Body of pancreas (tissue), 4 donors: ENCODE measurements around the gene C22orf15. TPM values are rescaled to one million over a fixed set of nuclear protein-coding genes. Genes with fewer than 3 reads are reported as not detected.

Experiments used
- ATAC-seq: fragments of 150-250 bp; one replicate; pipeline ENCODE4 v1.9.1; 2016
- DNase-seq, 4 donors: peaks; one replicate each; pipeline ENCODE4 v3.0.0-alpha.2; 2019
- H3K27ac ChIP-seq, 4 donors: fragments of 200-600 bp; sonication (generic); 1 replicate in 3 of 4; 2 replicates in 1 of 4; pipeline versions ENCODE4 v1.5.1 to v1.6.1; 2016 to 2019; ENCODE audit warnings: mild to moderate bottlenecking in 1 of 4, mixed read lengths in 1 of 4, moderate library complexity in 1 of 4
- H3K27me3 ChIP-seq, 2 donors: fragments of 200-600 bp; sonication (generic); one replicate each; pipeline ENCODE4 v1.6.0; 2016; ENCODE audit warnings: mild to moderate bottlenecking in 1 of 2
- H3K36me3 ChIP-seq, 2 donors: fragments of 200-600 bp; sonication (generic); replicated peaks in 1 of 2; 2 replicates each; pipeline ENCODE4 v1.5.1; 2016; ENCODE audit warnings: low read depth in 2 of 2; ENCODE audit not compliant: insufficient read depth in 1 of 2
- H3K4me1 ChIP-seq: fragments of 200-600 bp; sonication (generic); one replicate; pipeline ENCODE4 v1.6.0; 2016
- H3K4me3 ChIP-seq, 2 donors: fragments of 200-600 bp; sonication (generic); 1 replicate in 1 of 2; 2 replicates in 1 of 2; pipeline ENCODE4 v1.5.1; 2016 to 2019
- H3K9me3 ChIP-seq, 3 donors: fragments of 200-600 bp; sonication (generic); 1 replicate in 2 of 3; 2 replicates in 1 of 3; pipeline ENCODE4 v1.5.1; 2016
- CTCF ChIP-seq, 7 experiments: fragments of 450-650 bp in 4 of 7; fragments of 200-600 bp in 3 of 7; sonication (generic) in 3 of 7; IDR thresholded peaks; one replicate each; pipeline ENCODE4 v1.5.1; 2016 to 2019; ENCODE audit warnings: antibody characterized with exemption in 7 of 7
- POLR2A ChIP-seq, 3 donors: fragments of 450-650 bp; IDR thresholded peaks; one replicate each; pipeline ENCODE4 v1.6.1; 2016; ENCODE audit warnings: antibody characterized with exemption in 3 of 3, mild to moderate bottlenecking in 2 of 3
- WGBS, 2 donors: methylation state at CpG; one replicate each; pipeline ENCODE4 v1.1.5; 2017; 5-methylcytosine and 5-hydroxymethylcytosine counted together
- intact Hi-C: fragments of 100-400 bp; cut with DNase I; formaldehyde crosslinking; loops from one replicate; pipeline ENCODE4 v1.15.1; 2023
- total RNA-seq, 2 donors: library from RNA; depleted of rRNA; stranded (reverse); fragments of >200 nt; gene quantifications; one replicate each; pipeline ENCODE4 v1.1.0, GENCODE V29; 2016

The C22orf15 gene
- total RNA-seq, 2 donors from 2014 or later, result not detected

DNA sequence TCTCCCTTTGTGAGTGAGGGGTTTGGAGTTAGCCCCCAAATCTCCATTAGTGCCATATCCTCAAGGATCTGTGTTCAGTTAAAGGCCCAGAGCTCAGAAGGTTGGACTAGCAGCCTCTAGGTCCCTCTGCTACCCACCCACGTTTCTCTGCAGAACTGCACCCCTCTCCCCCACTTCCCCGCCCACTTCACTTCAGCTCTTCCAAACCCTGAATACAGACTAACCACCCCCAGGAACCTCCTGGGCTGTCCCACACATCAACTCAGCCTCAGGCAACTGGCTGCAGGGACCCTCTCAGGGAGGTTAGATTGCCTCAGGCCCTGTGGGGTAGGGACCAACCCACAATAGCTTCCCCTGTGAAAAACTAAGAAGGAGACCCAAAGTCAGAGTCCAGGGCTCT is 9.4 kb upstream of the C22orf15 start:
- Histone ChIP-seq H3K27ac (no peak overlapping the region), H3K27me3 (no peaks in the 10 kb centered on the region), H3K4me3 (no peak overlapping the region), H3K9me3 (no peaks in the 10 kb centered on the region), H3K36me3 (no peaks in the 10 kb centered on the region), H3K4me1 (peaks cover 20% of the 10 kb centered on the region)
- no peak for ATAC-seq
- intact Hi-C loops, result no loop called here
- TF ChIP-seq POLR2A (IDR thresholded peaks at IDR 0.05) (no peak), CTCF (IDR thresholded peaks at IDR 0.05) (no peak)
- DNase-seq, result no peak
- WGBS, 2 donors, result 65 to 92% methylated on average over 2 of the region's 2 CpGs

DNA sequence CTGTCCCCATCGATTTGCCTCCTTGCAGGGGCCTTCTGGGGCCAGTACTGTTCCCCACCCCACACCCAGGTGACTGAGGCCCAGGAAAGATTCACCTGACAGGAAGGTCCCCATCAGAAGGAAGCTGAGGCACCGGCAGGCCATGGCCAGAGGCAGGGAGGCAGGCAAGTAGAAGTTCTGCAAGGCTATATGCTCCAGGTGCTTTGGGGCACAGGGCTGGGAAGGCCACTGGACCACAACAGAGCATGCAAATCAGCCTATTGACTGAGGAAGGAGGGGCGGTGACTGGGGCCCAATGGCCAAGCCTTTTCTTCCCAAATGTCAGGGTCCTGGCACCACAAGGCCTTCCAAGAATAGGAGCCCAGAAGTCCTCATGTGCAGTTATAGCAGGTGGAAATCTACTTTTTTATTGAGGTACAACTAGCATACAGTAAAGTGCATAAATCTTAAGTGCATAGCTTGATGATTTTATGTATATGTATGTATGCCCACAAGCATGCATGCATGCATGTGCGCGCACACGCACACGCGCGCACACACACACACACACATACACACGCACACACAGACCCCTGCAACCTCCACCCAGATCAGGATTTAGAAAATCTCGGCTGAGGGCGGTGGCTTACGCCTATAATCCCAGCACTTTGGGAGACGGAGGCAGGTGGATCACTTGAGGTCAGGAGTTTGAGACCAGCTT is 8.4 kb upstream of the C22orf15 start, which contains the start of gene VPREB3:
Gene VPREB3 (minus strand): TSS at position 206 of the 700 bp plus-strand sequence. CDS start 62 bp downstream, at position 144.
- intact Hi-C loops, result no loop called here
- H3K4me1 ChIP-seq, result peaks cover 20% of the 10 kb centered on the region
- no peak within 1 kb of the TSS for H3K4me3 ChIP-seq
- DNase-seq (no peak), ATAC-seq (no peak)
- TF ChIP-seq CTCF (IDR thresholded peaks at IDR 0.05) (no peak), POLR2A (IDR thresholded peaks at IDR 0.05) (no peak)
- H3K9me3 ChIP-seq, result no peaks in the 10 kb centered on the region
- WGBS, 2 donors, result 91 to 96% methylated on average over 12 to 14 of the region's 14 CpGs
- H3K27me3 ChIP-seq, result no peaks in the 10 kb centered on the region
- no peak within 1 kb of the TSS for H3K27ac ChIP-seq
- no peaks in the 10 kb centered on the region for H3K36me3 ChIP-seq

DNA sequence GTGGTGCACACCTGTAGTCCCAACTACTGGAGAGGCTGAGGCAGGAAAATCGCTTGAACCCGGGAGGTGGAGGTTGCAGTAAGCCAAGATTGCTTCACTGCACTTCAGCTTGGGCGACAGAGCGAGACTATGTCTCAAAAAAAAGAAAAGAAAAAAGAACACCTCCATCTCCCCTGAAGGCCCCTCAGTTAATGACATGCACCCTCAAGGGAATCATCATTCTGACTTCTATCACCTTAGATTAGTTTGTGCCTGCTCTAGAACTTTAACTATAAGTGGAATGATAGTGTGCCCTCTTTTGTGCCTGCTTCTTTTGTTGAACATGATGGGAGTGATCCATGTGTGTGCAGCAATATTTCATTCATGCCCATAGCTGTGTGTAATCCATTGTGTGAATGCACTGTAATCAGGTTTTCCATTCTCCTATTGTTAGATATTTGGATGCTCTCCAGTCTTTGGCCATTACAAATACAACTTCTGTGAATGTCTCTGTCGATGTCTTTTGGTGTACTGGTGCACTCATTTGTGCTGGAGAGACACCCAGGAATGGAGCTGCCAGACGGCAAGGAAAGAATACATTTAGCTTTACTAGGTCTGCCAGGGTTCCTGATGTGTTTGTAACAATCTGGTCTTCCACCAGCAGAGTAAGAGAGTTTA is 7.7 kb upstream of the C22orf15 start:
- peaks cover 13% of the 10 kb centered on the region for H3K4me1 ChIP-seq
- no peak for TF ChIP-seq CTCF (IDR thresholded peaks at IDR 0.05)
- TF ChIP-seq POLR2A (IDR thresholded peaks at IDR 0.05), result no peak
- H3K36me3 ChIP-seq, result no peaks in the 10 kb centered on the region
- 70 to 71% methylated on average over 6 of the region's 6 CpGs for WGBS, 2 donors
- no peak overlapping the region for H3K4me3 ChIP-seq
- intact Hi-C loops, result no loop called here
- no peak for DNase-seq
- no peak overlapping the region for H3K27ac ChIP-seq
- no peak for ATAC-seq
- H3K9me3 ChIP-seq, result no peaks in the 10 kb centered on the region
- H3K27me3 ChIP-seq, result no peaks in the 10 kb centered on the region

GRCh38 chr22:23755711-23756110 is 7.1 kb upstream of the C22orf15 start:
- no peak overlapping the region for H3K4me3 ChIP-seq
- H3K36me3 ChIP-seq, result no peaks in the 10 kb centered on the region
- ATAC-seq (no peak), DNase-seq (no peak)
- no peaks in the 10 kb centered on the region for H3K27me3 ChIP-seq
- H3K27ac ChIP-seq, result no peak overlapping the region
- TF ChIP-seq CTCF (IDR thresholded peaks at IDR 0.05), result no peak
- TF ChIP-seq POLR2A (IDR thresholded peaks at IDR 0.05), result no peak
- H3K9me3 ChIP-seq, result no peaks in the 10 kb centered on the region
- peaks cover 9% of the 10 kb centered on the region for H3K4me1 ChIP-seq
- 61 to 89% methylated on average over 8 of the region's 8 CpGs for WGBS, 2 donors
- intact Hi-C loops, result no loop called here
